H9 (cell line): ENCODE results near the gene RFC4. TPM values are rescaled to one million over a fixed set of nuclear protein-coding genes. Genes with fewer than 3 reads are reported as not detected.

Experiments used
- DNase-seq: peaks from one replicate; pipeline ENCODE4 v3.0.0-alpha.2; 2017
- H2AFZ ChIP-seq: one replicate; pipeline ENCODE4 v1.6.1; 2013; ENCODE audit warnings: mild to moderate bottlenecking, low read length, control low read depth, moderate library complexity
- H2AK5ac ChIP-seq: 2 replicates; pipeline ENCODE4 v1.6.1; 2013; ENCODE audit warnings: low read length, control low read depth, mixed read lengths; ENCODE audit not compliant: insufficient read length
- H2BK120ac ChIP-seq: one replicate; pipeline ENCODE4 v1.6.1; 2013; ENCODE audit warnings: low read depth, mild to moderate bottlenecking, low read length, control low read depth, inconsistent platforms; ENCODE audit not compliant: poor library complexity, severe bottlenecking
- H2BK12ac ChIP-seq: 2 replicates; pipeline ENCODE4 v1.6.1; 2013; ENCODE audit warnings: low read length, control low read depth, mixed read lengths, low read depth; ENCODE audit not compliant: insufficient read length
- H2BK15ac ChIP-seq: 2 replicates; pipeline ENCODE4 v1.6.1; 2013; ENCODE audit warnings: low read depth, low read length, control low read depth
- H2BK20ac ChIP-seq: one replicate; pipeline ENCODE4 v1.6.1; 2013; ENCODE audit warnings: low read depth, mild to moderate bottlenecking, low read length, control low read depth, inconsistent platforms; ENCODE audit not compliant: poor library complexity, severe bottlenecking
- H2BK5ac ChIP-seq: 2 replicates; pipeline ENCODE4 v1.6.1; 2013; ENCODE audit warnings: low read length, control low read depth, mixed read lengths; ENCODE audit not compliant: insufficient read length
- H3K14ac ChIP-seq: 2 replicates; pipeline ENCODE4 v1.6.1; 2013; ENCODE audit warnings: low read length, control low read depth; ENCODE audit not compliant: insufficient read depth
- H3K18ac ChIP-seq: 2 replicates; pipeline ENCODE4 v1.6.1; 2013; ENCODE audit warnings: low read depth, mild to moderate bottlenecking, mixed read lengths, low read length, control low read depth; ENCODE audit not compliant: insufficient read length
- H3K23ac ChIP-seq: 2 replicates; pipeline ENCODE4 v1.6.1; 2013; ENCODE audit warnings: low read length, control low read depth, mixed read lengths, low read depth; ENCODE audit not compliant: insufficient read length
- H3K23me2 ChIP-seq: 2 replicates; pipeline ENCODE4 v1.6.1; 2013; ENCODE audit warnings: low read depth, mild to moderate bottlenecking, mixed read lengths, low read length, control low read depth; ENCODE audit not compliant: insufficient read length, poor library complexity, severe bottlenecking
- H3K27ac ChIP-seq: 2 replicates; pipeline ENCODE4 v1.5.1; 2013; ENCODE audit warnings: low read length, control low read depth, mixed read lengths, low read depth; ENCODE audit not compliant: insufficient read length
- H3K27me3 ChIP-seq: 2 replicates; pipeline ENCODE4 v1.6.1; 2013; ENCODE audit warnings: low read length, control low read depth, inconsistent platforms; ENCODE audit not compliant: insufficient read depth
- H3K4ac ChIP-seq: 2 replicates; pipeline ENCODE4 v1.6.1; 2013; ENCODE audit warnings: low read depth, mild to moderate bottlenecking, control low read depth, inconsistent platforms, low read length, moderate library complexity
- H3K4me1 ChIP-seq: 2 replicates; pipeline ENCODE4 v1.6.1; 2013; ENCODE audit warnings: low read length, control low read depth, inconsistent platforms; ENCODE audit not compliant: insufficient read depth
- H3K4me2 ChIP-seq: 2 replicates; pipeline ENCODE4 v1.6.1; 2013; ENCODE audit warnings: low read length, control low read depth, mixed read lengths; ENCODE audit not compliant: insufficient read length, insufficient read depth
- H3K56ac ChIP-seq: 2 replicates; pipeline ENCODE4 v1.6.1; 2013; ENCODE audit warnings: low read depth, mild to moderate bottlenecking, mixed read lengths, low read length, control low read depth; ENCODE audit not compliant: insufficient read length
- H3K79me1 ChIP-seq: 2 replicates; pipeline ENCODE4 v1.6.1; 2013; ENCODE audit warnings: low read depth, mild to moderate bottlenecking, moderate library complexity, low read length, control low read depth, inconsistent platforms; ENCODE audit not compliant: insufficient read depth, poor library complexity, severe bottlenecking
- H3K79me2 ChIP-seq: 2 replicates; pipeline ENCODE4 v1.6.1; 2013; ENCODE audit warnings: low read length, control low read depth, inconsistent platforms; ENCODE audit not compliant: insufficient read depth
- H3K9ac ChIP-seq: 2 replicates; pipeline ENCODE4 v1.6.1; 2013; ENCODE audit warnings: low read length, control low read depth, mixed read lengths; ENCODE audit not compliant: insufficient read length; ENCODE audit errors: extremely low read depth
- H3K9me3 ChIP-seq: one replicate; pipeline ENCODE4 v1.6.1; 2013; ENCODE audit warnings: low read depth, low read length, inconsistent platforms; ENCODE audit not compliant: control insufficient read depth
- H3T11ph ChIP-seq: one replicate; pipeline ENCODE4 v1.6.1; 2013; ENCODE audit warnings: mild to moderate bottlenecking, low read length, control low read depth, inconsistent platforms
- H4K20me1 ChIP-seq: one replicate; pipeline ENCODE4 v1.6.1; 2013; ENCODE audit not compliant: control insufficient read depth, insufficient read length, insufficient read depth
- H4K5ac ChIP-seq: 2 replicates; pipeline ENCODE4 v1.6.1; 2013; ENCODE audit warnings: low read depth, mild to moderate bottlenecking, mixed read lengths, low read length, control low read depth; ENCODE audit not compliant: insufficient read length
- H4K8ac ChIP-seq: replicated peaks from 2 replicates; pipeline ENCODE4 v1.6.1; 2013; ENCODE audit warnings: low read length, control low read depth, mixed read lengths, low read depth; ENCODE audit not compliant: insufficient read length
- H4K91ac ChIP-seq: 2 replicates; pipeline ENCODE4 v1.6.1; 2013; ENCODE audit warnings: low read depth, mild to moderate bottlenecking, moderate library complexity, mixed read lengths, low read length, control low read depth; ENCODE audit not compliant: insufficient read length
- H3K27ac Mint-ChIP-seq, 3 experiments: 2 replicates in 2 of 3; 3 replicates in 1 of 3; pipeline ENCODE4 v1.8.0; 2020 to 2021; ENCODE audit warnings: mixed read lengths in 3 of 3, mild to moderate bottlenecking in 1 of 3, moderate library complexity in 1 of 3
- H3K27me3 Mint-ChIP-seq: 2 replicates; pipeline ENCODE4 v1.8.0; 2021; ENCODE audit warnings: low read depth, mild to moderate bottlenecking, moderate library complexity, mixed read lengths
- H3K36me3 Mint-ChIP-seq, 3 experiments: 2 replicates in 2 of 3; 3 replicates in 1 of 3; pipeline ENCODE4 v1.8.0; 2020 to 2021; ENCODE audit warnings: low read depth in 3 of 3, mixed read lengths in 3 of 3; ENCODE audit not compliant: insufficient read depth in 1 of 3
- H3K4me1 Mint-ChIP-seq, 2 experiments: 2 replicates each; pipeline ENCODE4 v1.8.0; 2020; ENCODE audit warnings: mixed read lengths in 2 of 2
- H3K4me3 Mint-ChIP-seq, 2 experiments: 2 replicates in 1 of 2; 3 replicates in 1 of 2; pipeline ENCODE4 v1.8.0; 2020 to 2021; ENCODE audit warnings: mild to moderate bottlenecking in 2 of 2, mixed read lengths in 2 of 2, moderate library complexity in 1 of 2
- H3K9me3 Mint-ChIP-seq, 2 experiments: 2 replicates in 1 of 2; 3 replicates in 1 of 2; pipeline ENCODE4 v1.8.0; 2020; ENCODE audit warnings: mild to moderate bottlenecking in 2 of 2, mixed read lengths in 2 of 2, moderate library complexity in 1 of 2
- CTCF ChIP-seq: fragments of 200-600 bp; sonication (generic); conservative IDR thresholded peaks from 3 replicates; pipeline ENCODE4 v1.8.0; 2021; ENCODE audit warnings: antibody characterized with exemption, mild to moderate bottlenecking
- WGBS: extraction: QIAGEN DNeasy Blood & Tissue Kit; methylation state at CpG from one replicate; pipeline ENCODE4 v1.1.7; 2013; ENCODE audit warnings: missing lambda C conversion rate, low lambda C conversion rate, mixed read lengths; ENCODE audit not compliant: insufficient read length; ENCODE audit errors: extremely low coverage; 5-methylcytosine and 5-hydroxymethylcytosine counted together
- total RNA-seq: library from RNA; stranded (reverse); gene quantifications from 2 replicates; pipeline ENCODE4 v1.2.1, GENCODE V29; 2021

The RFC4 gene
- total RNA-seq, 1 experiment from 2014 or later, result 108 TPM

- H3K4me1 ChIP-seq, result no peaks in the 10 kb centered on the region
- WGBS, result no CpG with 5 or more reads among the region's 7 CpGs
- no peak within 1 kb of the TSS for H2AFZ ChIP-seq
- H3K4ac ChIP-seq, result no peak within 1 kb of the TSS
- H3K79me2 ChIP-seq, result no peaks in the 10 kb centered on the region
- H3K9ac ChIP-seq, result no peak within 1 kb of the TSS
- H4K91ac ChIP-seq, result no peak within 1 kb of the TSS
- H2AK5ac ChIP-seq, result no peak within 1 kb of the TSS
- no peak within 1 kb of the TSS for H2BK20ac ChIP-seq
- H3K9me3 Mint-ChIP-seq, result no peaks in the 10 kb centered on the region; a peak in 1 of 5 replicates
- no peaks in the 10 kb centered on the region for H4K20me1 ChIP-seq
- H2BK12ac ChIP-seq, result no peak within 1 kb of the TSS
- H3K27ac ChIP-seq, result no peak within 1 kb of the TSS
- no peak within 1 kb of the TSS for H2BK5ac ChIP-seq
- H3K4me1 Mint-ChIP-seq, result peaks cover 0 to 3% of the 10 kb centered on the region in 2 experiments; a peak in 2 of 4 replicates
- no peak for DNase-seq
- H3K4me3 Mint-ChIP-seq, result no peak within 1 kb of the TSS
- H3K23me2 ChIP-seq, result no peaks in the 10 kb centered on the region
- no peak within 1 kb of the TSS for H3T11ph ChIP-seq
- no peak within 1 kb of the TSS for H3K56ac ChIP-seq
- H3K27me3 Mint-ChIP-seq, result peaks cover 3% of the 10 kb centered on the region; the same call in 1 of the 2 replicates
- H2BK15ac ChIP-seq, result no peak within 1 kb of the TSS
- H3K4me2 ChIP-seq, result no peak within 1 kb of the TSS
- no peak for TF ChIP-seq CTCF
- no peaks in the 10 kb centered on the region for H3K36me3 Mint-ChIP-seq
- H3K27ac Mint-ChIP-seq, result no peak within 1 kb of the TSS
- no peaks in the 10 kb centered on the region for H3K79me1 ChIP-seq
- no peaks in the 10 kb centered on the region for H3K9me3 ChIP-seq
- no peak within 1 kb of the TSS for H2BK120ac ChIP-seq
- H4K5ac ChIP-seq, result no peak within 1 kb of the TSS
- H4K8ac ChIP-seq, result no peak within 1 kb of the TSS
- no peaks in the 10 kb centered on the region for H3K27me3 ChIP-seq
- H3K23ac ChIP-seq, result no peak within 1 kb of the TSS
- H3K14ac ChIP-seq, result no peak within 1 kb of the TSS
- H3K18ac ChIP-seq, result no peak within 1 kb of the TSS
Observed at GRCh38 chr3:186842426-186843038, 36.2 kb upstream of the RFC4 start, which contains the start of gene ADIPOQ. TSS of gene ADIPOQ (plus strand) at chr3:186842710. CDS start at chr3:186853059, 10,349 bp downstream.
